Measurements from ENCODE around the gene AFF3. TPM values are rescaled to one million over a fixed set of nuclear protein-coding genes. Genes with fewer than 3 reads are reported as not detected.

AFF3 gene
- total and polyA plus RNA-seq, 2 of the 4 experiments (the other 2 are of a cell fraction): 12.9 to 14.3 TPM

DNA sequence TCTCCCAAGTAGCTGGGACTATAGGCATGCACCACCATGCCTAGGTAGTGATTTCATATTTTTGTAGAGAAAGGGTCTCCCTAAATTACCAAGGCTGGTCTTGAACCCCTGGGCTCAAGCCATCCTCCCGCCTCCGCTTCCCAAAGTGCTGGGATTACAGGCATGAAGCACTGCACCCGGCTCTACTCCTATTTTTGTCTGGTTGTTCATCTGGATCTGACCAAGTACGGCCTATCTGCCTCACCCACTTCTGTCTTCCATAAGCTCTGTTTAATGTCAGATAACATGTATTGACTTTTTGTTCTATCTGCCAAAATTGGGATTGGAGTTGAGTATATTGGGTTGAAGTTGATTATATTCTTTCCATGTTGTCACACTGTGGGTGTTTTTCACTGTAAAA is 198.4 kb downstream of the AFF3 start:
- ChIA-PET POLR2A (ENCODE audit: unreplicated experiment) (no interaction called here), CTCF (no interaction called here)
- H3K27me3 ChIP-seq (ENCODE audit: control insufficient read depth, insufficient read depth, low read length): no peaks in the 10 kb centered on the region
- H2BK120ac ChIP-seq (ENCODE audit: low read depth, low read length): no peak overlapping the region
- no peak overlapping the region for H2BK15ac ChIP-seq (ENCODE audit: low read depth, low read length)
- no peak overlapping the region for H3K18ac ChIP-seq (ENCODE audit: low read depth, low read length)
- no peak overlapping the region for H3K14ac ChIP-seq (replicated peaks; ENCODE audit: low read depth, low read length)
- H2BK20ac ChIP-seq (ENCODE audit: low read depth, low read length): no peak overlapping the region
- no peak overlapping the region for H3K9ac ChIP-seq (ENCODE audit: low read depth, low read length)
- H3K56ac ChIP-seq (ENCODE audit: extremely low read depth, insufficient read depth, low read length): no peak overlapping the region
- no peak overlapping the region for H2AFZ ChIP-seq (replicated peaks; ENCODE audit: low read length, poor library complexity)
- TF ChIP-seq MXI1 (IDR thresholded peaks at IDR 0.05; ENCODE audit: borderline replicate concordance, low read depth, low read length): no peak
- no peak for TF ChIP-seq MAZ (IDR thresholded peaks at IDR 0.05; ENCODE audit: borderline replicate concordance, low read depth, low read length)
- TF ChIP-seq RFX5 (IDR thresholded peaks at IDR 0.05; ENCODE audit: low read depth, low read length): no peak
- no peak for TF ChIP-seq RCOR1 (IDR thresholded peaks at IDR 0.05; ENCODE audit: insufficient replicate concordance, low read length)
- TF ChIP-seq, protein P1, sequence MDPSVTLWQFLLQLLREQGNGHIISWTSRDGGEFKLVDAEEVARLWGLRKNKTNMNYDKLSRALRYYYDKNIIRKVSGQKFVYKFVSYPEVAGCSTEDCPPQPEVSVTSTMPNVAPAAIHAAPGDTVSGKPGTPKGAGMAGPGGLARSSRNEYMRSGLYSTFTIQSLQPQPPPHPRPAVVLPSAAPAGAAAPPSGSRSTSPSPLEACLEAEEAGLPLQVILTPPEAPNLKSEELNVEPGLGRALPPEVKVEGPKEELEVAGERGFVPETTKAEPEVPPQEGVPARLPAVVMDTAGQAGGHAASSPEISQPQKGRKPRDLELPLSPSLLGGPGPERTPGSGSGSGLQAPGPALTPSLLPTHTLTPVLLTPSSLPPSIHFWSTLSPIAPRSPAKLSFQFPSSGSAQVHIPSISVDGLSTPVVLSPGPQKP (IDR thresholded peaks at IDR 0.05; ENCODE audit: borderline replicate concordance, low read depth, low read length): no peak
- TF ChIP-seq CEBPB (IDR thresholded peaks at IDR 0.05; ENCODE audit: low read depth, low read length): no peak
- no peak for TF ChIP-seq MAFK (IDR thresholded peaks at IDR 0.05; ENCODE audit: low read depth, low read length)
- TF ChIP-seq, protein P2, sequence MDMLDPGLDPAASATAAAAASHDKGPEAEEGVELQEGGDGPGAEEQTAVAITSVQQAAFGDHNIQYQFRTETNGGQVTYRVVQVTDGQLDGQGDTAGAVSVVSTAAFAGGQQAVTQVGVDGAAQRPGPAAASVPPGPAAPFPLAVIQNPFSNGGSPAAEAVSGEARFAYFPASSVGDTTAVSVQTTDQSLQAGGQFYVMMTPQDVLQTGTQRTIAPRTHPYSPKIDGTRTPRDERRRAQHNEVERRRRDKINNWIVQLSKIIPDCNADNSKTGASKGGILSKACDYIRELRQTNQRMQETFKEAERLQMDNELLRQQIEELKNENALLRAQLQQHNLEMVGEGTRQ (IDR thresholded peaks at IDR 0.05; ENCODE audit: low read depth, low read length): no peak
- no peak for TF ChIP-seq SMC3 (IDR thresholded peaks at IDR 0.05; ENCODE audit: low read depth, low read length)
- TF ChIP-seq, protein P3, sequence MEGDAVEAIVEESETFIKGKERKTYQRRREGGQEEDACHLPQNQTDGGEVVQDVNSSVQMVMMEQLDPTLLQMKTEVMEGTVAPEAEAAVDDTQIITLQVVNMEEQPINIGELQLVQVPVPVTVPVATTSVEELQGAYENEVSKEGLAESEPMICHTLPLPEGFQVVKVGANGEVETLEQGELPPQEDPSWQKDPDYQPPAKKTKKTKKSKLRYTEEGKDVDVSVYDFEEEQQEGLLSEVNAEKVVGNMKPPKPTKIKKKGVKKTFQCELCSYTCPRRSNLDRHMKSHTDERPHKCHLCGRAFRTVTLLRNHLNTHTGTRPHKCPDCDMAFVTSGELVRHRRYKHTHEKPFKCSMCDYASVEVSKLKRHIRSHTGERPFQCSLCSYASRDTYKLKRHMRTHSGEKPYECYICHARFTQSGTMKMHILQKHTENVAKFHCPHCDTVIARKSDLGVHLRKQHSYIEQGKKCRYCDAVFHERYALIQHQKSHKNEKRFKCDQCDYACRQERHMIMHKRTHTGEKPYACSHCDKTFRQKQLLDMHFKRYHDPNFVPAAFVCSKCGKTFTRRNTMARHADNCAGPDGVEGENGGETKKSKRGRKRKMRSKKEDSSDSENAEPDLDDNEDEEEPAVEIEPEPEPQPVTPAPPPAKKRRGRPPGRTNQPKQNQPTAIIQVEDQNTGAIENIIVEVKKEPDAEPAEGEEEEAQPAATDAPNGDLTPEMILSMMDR (conservative IDR thresholded peaks at IDR 0.05; ENCODE audit: low read depth, low read length): no peak
- TF ChIP-seq BHLHE40 (IDR thresholded peaks at IDR 0.05; ENCODE audit: low read depth, low read length): no peak
- no peak for TF ChIP-seq POLR2A (IDR thresholded peaks at IDR 0.05; ENCODE audit: low read depth, low read length)
- no peak overlapping the region for H4K8ac ChIP-seq (ENCODE audit: low read depth in 2 of 2, low read length in 2 of 2)
- BruUV-seq (replicated peaks): no TSS peak
- DNase-seq (no peak), ATAC-seq (ENCODE audit: low read depth) (no peak)
- H3K79me1 ChIP-seq (ENCODE audit: low read depth in 1 of 2, low read length in 2 of 2): peaks cover 9 to 22% of the 10 kb centered on the region in 2 experiments; a peak in 3 of 4 replicates
- 0 out of 2 replicates have a peak, but pooled peaks cover 3% of the 10 kb centered on the region for H3K9me3 ChIP-seq (ENCODE audit: control insufficient read depth, insufficient read depth, low read length)
- in situ Hi-C loops (cut with MboI; ENCODE audit: low sequenced_read_pairs) (no loop called here), dilution Hi-C loops (cut with HindIII; ENCODE audit: low sequenced_read_pairs, unreplicated experiment) (no loop called here), intact Hi-C loops (cut with micrococcal nuclease) (no loop called here)
- H3K27ac ChIP-seq (ENCODE audit: insufficient read depth, low read length): no peak overlapping the region
- no peak overlapping the region for H3K4me2 ChIP-seq (ENCODE audit: low read depth, low read length)
- no peak overlapping the region for H2AK5ac ChIP-seq (ENCODE audit: low read depth, low read length)
- H4K20me1 ChIP-seq (ENCODE audit: insufficient read depth, low read length): no peaks in the 10 kb centered on the region
- H3K4me1 ChIP-seq (ENCODE audit: control insufficient read depth, insufficient read depth, low read length): no peaks in the 10 kb centered on the region; the same call in 1 of the 2 replicates
- H4K91ac ChIP-seq (ENCODE audit: insufficient read depth, low read depth, low read length): no peak overlapping the region
- no peak overlapping the region for H3K23ac ChIP-seq (ENCODE audit: low read depth, low read length)
- WGBS, 2 experiments (ENCODE audit: extremely low coverage in 2 of 2, insufficient read length in 1 of 2): no CpG with 5 or more reads among the region's 4 CpGs
- no peak overlapping the region for H2AK9ac ChIP-seq (replicated peaks; ENCODE audit: low read depth, low read length, poor library complexity)
- peaks cover 7% of the 10 kb centered on the region for H3K9me1 ChIP-seq (ENCODE audit: insufficient read depth, low read length)
- H4K5ac ChIP-seq (ENCODE audit: low read depth, low read length): no peak overlapping the region
- H3K36me3 ChIP-seq (ENCODE audit: control insufficient read depth, insufficient read depth, low read length): peaks cover 12% of the 10 kb centered on the region
- no peak overlapping the region for H2BK5ac ChIP-seq (ENCODE audit: low read depth, low read length, poor library complexity, severe bottlenecking)
- H3K4ac ChIP-seq (ENCODE audit: low read depth, low read length): no peak overlapping the region
- no peak overlapping the region for H3K4me3 ChIP-seq (ENCODE audit: insufficient read depth, low read depth, low read length)

Measured in IMR-90 (cell line).